ENCODE measurements around the gene BAX. TPM values are rescaled to one million over a fixed set of nuclear protein-coding genes. Genes with fewer than 3 reads are reported as not detected.

The BAX gene
- total and polyA plus RNA-seq, 9 of the 15 experiments (the other 6 are each of a cell fraction or from before 2014, with no cell fraction given), result 3.2 to 95.4 (median 44.5) TPM

- TF ChIP-seq RBM34 (IDR thresholded peaks at IDR 0.05; ENCODE audit: borderline replicate concordance, insufficient read depth, low read length), result no peak
- TF ChIP-seq CTCFL (IDR thresholded peaks at IDR 0.05; ENCODE audit: borderline replicate concordance, insufficient read depth, low read depth, low read length, poor library complexity, severe bottlenecking), result no peak
- peak; percentile 77 for TF ChIP-seq RAD51 (IDR thresholded peaks at IDR 0.05; ENCODE audit: borderline replicate concordance, low read depth)
- TF ChIP-seq ZBTB9 (CRISPR knock-in tag; IDR thresholded peaks at IDR 0.05), result peak; percentile 82; the same call in 1 of the 2 replicates
- peak; percentile 93 for TF ChIP-seq EWSR1 (IDR thresholded peaks at IDR 0.05; ENCODE audit: borderline replicate concordance, low read depth, partially characterized antibody)
- no peak for TF ChIP-seq CBX2 (IDR thresholded peaks at IDR 0.05; ENCODE audit: insufficient read depth, low read length, poor library complexity, severe bottlenecking)
- TF ChIP-seq ELF4 (CRISPR knock-in tag; IDR thresholded peaks at IDR 0.05), result peak; percentile 78
- TF ChIP-seq ZNF77 (CRISPR knock-in tag; IDR thresholded peaks at IDR 0.05), result peak; percentile 7; the same call in 1 of the 2 replicates
- no peak for TF ChIP-seq NCOA1 (IDR thresholded peaks at IDR 0.05; ENCODE audit: low read depth)
- no peak; the same call in 1 of the 2 replicates for TF ChIP-seq TRIM28 (IDR thresholded peaks at IDR 0.05)
- TF ChIP-seq NRF1 (conservative IDR thresholded peaks at IDR 0.05 in 1 of 2, IDR thresholded peaks at IDR 0.05 in 1 of 2), result 0 out of 4 replicates have a peak, but pooled peaks have one; percentile 30 to 33
- peak; percentile 30 for TF ChIP-seq SMAD1 (IDR thresholded peaks at IDR 0.05; ENCODE audit: low read depth, low read length, partially characterized antibody)
Measured at GRCh38 chr19:48967346-48968178, 12.9 kb downstream of the BAX start (continued).
